HK-2 (cell line): Measurements from ENCODE around the gene AKAP8L.
"Not testable (repeated sequence)": the region's sequence is repeated elsewhere in the genome, so short reads cannot be mapped to it uniquely, and the experiment has no call there.

ENCODE experiments used
- DNase-seq: peaks from one replicate; pipeline ENCODE4 v3.0.0-alpha.2; 2018; ENCODE audit not compliant: unreplicated experiment

AKAP8L gene

GRCh38 chr19:15421136-15421695 is 2.4 kb upstream of the AKAP8L start:
- DNase-seq: no peak

- no peak for DNase-seq
Measured at GRCh38 chr19:15419413-15420025, 731 bp upstream of the AKAP8L start.

- DNase-seq: no peak
Measured at GRCh38 chr19:15418231-15418578, 583 bp downstream of the AKAP8L start.

GRCh38 chr19:15417699-15418098 is 1.1 kb downstream of the AKAP8L start:
- no peak for DNase-seq

GRCh38 chr19:15412832-15413231 is 6.0 kb downstream of the AKAP8L start:
- DNase-seq: no peak

GRCh38 chr19:15411351-15411750 is 7.4 kb downstream of the AKAP8L start:
- DNase-seq: not testable (repeated sequence)

- DNase-seq: no peak
Measured at GRCh38 chr19:15404780-15405211, 14.0 kb downstream of the AKAP8L start.

- DNase-seq: no peak
Measured at GRCh38 chr19:15404097-15404779, 14.6 kb downstream of the AKAP8L start.

- DNase-seq: no peak
Measured at GRCh38 chr19:15403151-15403531, 15.6 kb downstream of the AKAP8L start.

- DNase-seq: no peak
Measured at GRCh38 chr19:15402411-15403150, 16.2 kb downstream of the AKAP8L start.

GRCh38 chr19:15401397-15401710 is 17.4 kb downstream of the AKAP8L start:
- DNase-seq: no peak

- DNase-seq: no peak
Measured at GRCh38 chr19:15400521-15401396, 18.0 kb downstream of the AKAP8L start.

GRCh38 chr19:15399635-15400034 is 19.2 kb downstream of the AKAP8L start:
- no peak for DNase-seq

GRCh38 chr19:15399234-15399515 is 19.6 kb downstream of the AKAP8L start:
- DNase-seq: no peak

GRCh38 chr19:15398501-15399233 is 20.1 kb downstream of the AKAP8L start:
- DNase-seq: no peak

- DNase-seq: no peak
Measured at GRCh38 chr19:15397782-15398181, 21.0 kb downstream of the AKAP8L start.

GRCh38 chr19:15397236-15397635 is 21.6 kb downstream of the AKAP8L start:
- no peak for DNase-seq

GRCh38 chr19:15396436-15396835 is 22.4 kb downstream of the AKAP8L start:
- DNase-seq: no peak

GRCh38 chr19:15395251-15395650 is 23.5 kb downstream of the AKAP8L start:
- not testable (repeated sequence) for DNase-seq

- no peak for DNase-seq
Measured at GRCh38 chr19:15394426-15394825, 24.4 kb downstream of the AKAP8L start.

GRCh38 chr19:15393963-15394362 is 24.8 kb downstream of the AKAP8L start:
- DNase-seq: no peak
